CD4-positive, alpha-beta T cell treated with Interleukin-15 for 1 hour (primary cell): ENCODE measurements around the gene MTHFD1L.

Experiments
- DNase-seq: peaks from one replicate; pipeline ENCODE4 v3.0.0-alpha.2; 2020

MTHFD1L gene

DNA sequence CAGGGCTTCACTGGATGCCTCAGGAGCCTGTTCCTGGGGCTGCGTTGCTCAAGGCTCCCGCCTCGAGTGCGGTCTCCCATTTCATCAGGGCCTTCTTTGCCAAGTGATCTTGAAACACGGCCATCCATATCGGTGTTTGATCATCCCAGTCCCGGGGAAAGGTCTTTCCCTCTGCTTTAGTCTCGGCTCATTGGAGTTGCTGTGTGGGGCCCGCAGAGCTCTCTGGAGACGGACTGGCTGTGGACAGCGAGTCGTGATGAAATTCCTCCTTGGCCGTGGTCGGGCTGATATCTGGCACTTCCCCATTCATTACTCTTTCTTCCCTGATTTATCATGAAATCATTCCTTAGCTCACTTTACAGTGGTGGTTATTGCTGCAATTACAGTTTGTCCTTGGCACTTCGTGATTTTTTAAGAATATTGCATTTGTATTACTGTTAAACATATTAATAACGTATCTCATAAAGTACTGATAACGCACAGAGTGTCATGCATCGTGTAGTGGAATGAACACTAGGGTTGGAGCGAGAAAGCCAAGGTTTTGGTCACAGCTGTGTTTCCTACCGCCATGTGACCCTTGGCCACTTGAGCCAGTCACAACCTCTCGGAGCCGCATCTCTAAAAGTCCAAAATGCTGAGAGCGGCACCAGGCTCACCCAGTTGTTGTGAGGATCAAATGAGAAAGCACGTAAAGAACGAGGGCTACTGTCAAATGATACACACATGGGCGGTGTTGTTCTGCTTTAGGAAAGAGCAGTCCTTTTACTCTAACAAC, 71.8 kb downstream of the MTHFD1L start:
- DNase-seq, result no peak

DNA sequence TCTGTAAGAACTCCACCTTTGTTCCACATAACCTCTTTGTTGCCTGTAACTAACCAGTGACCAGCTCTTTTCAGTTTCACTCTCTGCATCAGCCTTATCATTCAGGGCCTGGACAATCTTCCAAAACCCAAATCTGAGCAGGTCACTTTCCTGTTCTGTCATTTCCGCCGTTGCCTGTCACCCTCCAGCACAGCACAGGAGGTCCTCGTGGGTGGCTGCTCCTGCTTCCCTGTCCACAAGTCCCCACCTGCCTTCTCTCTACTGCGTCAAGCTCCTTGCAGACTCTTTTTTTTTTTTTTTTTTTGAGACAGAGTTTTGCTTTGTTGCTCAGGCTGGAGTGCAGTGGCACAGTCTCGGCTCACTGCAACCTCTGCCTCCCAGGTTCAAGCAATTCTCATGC, 73.9 kb downstream of the MTHFD1L start:
- DNase-seq, result no peak

DNA sequence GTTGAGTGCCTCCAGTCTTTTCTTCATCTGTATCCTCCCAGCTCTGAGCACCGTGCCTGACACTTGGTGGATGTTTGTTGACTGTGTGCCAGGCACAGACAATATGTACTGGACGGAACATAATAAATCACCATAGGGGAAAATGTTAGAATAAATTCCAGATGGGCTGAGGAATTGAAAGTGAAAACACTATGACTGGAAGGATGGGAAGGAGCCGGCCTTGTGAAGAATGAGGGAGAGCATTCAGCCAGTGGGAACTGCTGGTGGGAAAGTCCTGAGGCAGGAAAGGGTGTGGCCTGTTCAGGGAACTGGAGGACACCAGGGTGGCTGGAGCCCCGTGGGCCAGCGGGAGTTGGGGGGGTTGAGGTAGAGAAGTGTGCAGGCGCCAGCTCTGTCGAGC, 75.4 kb downstream of the MTHFD1L start:
- DNase-seq, result no peak

DNA sequence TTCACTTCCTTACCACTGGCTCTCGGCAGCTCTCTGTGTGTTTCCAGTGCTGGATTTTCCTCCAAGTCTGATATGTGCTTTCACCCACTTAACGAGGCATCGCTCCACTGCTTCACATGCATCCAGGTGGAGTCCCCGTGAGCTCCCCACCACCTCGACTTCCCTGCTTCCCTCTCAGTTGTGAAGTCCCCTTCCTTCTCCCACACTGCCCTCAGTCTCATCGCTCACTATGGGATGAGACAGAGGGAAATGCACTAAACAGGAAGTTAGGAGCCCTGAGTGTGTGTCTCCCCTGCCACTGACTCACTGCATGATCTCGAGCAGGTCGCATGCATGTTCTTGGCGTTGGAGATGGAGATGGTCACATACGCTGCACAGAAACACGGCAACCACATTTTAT, 84.0 kb downstream of the MTHFD1L start:
- no peak for DNase-seq

DNA sequence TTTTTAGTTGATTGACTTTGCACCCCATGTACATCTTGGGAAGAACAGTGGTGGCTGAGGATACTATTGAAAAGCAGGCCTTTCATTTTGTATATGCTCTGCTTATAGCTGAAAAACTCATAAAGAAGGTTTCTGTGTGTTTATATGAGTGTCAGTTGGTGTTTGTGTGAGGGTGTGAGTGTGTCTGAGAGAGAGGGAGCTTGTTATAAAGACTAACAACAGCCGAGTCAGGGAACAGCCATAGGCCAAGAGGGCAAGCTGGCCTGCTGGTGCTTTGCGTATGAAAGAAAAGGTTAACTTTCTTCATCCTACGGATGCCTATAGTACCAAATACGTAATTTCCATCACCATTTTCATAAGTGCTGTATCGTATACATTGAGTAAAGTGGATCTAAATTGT, 88.3 kb downstream of the MTHFD1L start:
- DNase-seq, result no peak

DNA sequence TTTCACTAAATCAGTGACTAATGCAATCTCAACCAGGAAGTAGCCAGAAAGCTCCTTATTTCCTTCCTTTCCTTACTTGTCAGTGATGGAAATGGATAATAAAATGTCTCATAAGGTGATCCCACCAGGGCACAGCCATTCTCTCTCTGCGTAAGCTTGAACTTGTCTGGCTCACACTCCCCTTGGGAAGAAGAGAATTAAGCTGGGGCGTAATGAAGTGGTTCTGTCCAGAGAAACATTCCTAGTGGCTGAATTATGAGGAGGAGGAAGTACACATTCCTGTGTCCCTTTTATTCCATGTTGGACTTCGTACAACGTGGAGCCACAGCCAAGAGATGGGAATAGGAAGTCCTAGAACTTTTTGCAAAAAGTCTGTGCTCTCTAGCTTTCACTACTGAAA, 93.7 kb downstream of the MTHFD1L start:
- no peak for DNase-seq

DNA sequence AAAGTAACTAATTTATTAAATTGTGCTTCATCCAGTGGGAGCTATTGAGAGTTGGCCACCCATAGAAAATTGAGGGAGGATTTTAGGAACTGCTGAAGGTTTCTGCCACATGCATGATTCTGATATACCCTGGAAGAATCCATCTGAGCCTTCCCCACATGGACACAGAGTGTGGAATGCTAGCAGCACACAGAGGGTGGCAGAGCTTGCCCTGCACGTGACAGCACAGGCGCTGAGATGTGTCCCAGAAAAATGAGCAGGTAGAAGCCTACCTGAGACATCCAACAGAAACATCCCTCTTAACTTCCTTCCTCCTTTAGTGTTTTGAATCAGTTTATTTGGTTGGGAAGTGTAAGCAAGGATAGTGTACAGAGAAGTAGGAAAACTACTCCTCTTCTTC, 96.9 kb downstream of the MTHFD1L start:
- no peak for DNase-seq

DNA sequence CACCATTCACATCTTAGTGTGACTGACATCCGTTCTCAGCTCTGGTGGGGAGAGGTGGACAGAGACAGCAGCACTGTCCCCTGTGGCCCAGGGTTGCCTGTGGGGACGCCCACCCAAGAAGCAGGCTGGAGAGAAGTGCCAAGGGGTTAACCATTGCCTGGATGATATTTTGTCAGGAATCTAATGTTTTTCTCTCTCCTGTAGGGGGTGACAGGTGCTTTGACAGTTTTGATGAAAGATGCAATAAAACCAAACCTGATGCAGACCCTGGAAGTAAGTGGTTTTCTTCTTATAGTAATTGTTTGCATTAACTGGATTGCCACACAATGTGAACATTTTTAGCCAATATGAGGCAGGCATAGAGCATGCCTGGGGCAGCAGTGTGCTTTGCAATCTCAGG, 99.3 kb downstream of the MTHFD1L start:
- DNase-seq, result no peak

DNA sequence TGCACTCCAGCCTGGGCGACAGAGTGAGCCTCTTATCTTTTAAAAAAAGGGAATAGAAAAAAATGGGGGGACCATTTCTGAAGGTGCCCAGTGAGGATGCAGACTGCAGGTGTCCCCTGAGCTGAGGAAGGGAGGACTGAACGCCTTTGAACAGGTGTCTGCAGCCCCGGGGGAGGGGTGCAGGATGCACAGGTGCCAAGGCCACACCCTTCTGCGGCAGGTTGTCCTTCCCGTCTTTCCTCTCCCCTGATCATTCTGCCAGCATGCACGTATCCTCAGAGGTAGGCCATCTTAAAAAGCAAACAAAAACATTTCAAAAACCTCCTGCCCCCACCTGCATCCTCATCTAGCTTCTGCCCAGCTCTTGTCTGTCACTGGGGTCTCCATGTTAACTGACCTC, 101.3 kb downstream of the MTHFD1L start:
- DNase-seq, result no peak

DNA sequence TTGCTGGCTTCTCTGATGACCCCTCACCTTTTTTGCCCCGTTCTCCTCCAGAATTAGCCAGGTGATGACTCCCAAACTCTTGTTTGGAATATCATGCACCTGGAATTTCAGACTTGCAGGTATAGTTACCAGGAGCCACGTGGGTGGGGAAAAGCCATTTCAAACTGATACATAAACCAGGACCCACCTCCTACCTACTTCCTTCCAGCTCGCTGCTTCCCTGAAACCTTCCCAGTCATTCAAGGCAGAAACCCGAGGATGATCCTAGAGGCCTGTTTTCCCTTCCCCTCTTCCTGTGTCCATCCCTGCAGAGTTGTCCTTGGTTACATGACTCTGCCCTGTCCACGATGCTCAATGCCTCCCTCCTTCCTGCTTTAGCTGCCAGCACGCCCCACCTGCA, 101.9 kb downstream of the MTHFD1L start:
- no peak for DNase-seq

DNA sequence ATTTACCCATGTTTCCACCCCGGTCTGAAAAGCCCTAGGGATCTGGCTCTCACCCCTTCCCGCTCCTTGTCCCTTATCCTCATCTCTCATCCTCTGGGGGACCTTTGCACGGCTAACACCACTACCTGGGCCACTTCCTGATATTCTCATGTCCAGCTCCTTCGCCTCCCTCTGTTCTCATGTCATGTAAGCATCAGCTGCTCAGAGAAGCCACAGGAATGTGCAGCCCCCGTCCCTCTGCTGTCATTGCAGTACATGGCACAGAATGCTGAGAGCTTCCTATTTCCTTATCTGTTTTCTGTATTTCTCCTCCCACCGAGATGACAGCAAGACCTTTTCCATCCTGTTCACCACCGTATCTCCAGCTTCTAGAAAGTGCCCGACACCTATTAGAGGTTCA, 102.4 kb downstream of the MTHFD1L start:
- no peak for DNase-seq

DNA sequence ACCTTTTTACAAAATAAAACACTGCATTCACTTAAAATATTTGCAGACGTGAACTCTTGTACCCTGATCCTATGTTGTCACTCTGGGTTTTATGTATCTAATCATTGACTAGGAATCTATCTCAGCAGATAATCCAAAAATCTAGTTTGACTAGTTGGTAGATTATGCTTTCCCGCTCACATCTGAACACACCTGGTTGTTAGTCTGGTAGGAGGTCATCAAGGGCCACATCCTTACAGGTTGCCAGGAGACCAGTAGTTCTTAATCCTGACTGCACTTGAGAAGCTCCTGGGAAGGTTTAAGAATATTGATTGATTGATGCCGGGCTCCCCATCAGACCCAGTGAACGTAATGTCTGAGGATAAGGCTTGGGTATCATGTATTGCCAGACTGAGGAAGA, 104.4 kb downstream of the MTHFD1L start:
- DNase-seq, result no peak

DNA sequence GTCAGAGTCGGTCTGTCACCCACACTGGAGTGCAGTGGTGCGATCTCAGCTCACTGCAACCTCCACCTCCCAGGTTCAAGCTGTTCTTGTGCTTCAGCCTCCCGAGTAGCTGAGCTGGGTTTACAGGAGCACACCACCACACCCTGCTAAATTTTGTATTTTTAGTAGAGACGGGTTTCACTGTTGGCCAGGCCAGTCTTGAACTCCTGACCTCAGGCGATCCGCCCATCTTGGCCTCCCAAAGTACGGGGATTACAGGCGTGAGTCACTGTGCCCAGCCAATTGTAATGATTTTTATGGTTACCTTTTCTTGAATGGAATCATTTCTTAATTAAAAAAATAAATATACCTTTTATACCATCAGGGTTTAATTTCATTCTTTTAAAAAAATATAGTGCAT, 105.7 kb downstream of the MTHFD1L start:
- no peak for DNase-seq

DNA sequence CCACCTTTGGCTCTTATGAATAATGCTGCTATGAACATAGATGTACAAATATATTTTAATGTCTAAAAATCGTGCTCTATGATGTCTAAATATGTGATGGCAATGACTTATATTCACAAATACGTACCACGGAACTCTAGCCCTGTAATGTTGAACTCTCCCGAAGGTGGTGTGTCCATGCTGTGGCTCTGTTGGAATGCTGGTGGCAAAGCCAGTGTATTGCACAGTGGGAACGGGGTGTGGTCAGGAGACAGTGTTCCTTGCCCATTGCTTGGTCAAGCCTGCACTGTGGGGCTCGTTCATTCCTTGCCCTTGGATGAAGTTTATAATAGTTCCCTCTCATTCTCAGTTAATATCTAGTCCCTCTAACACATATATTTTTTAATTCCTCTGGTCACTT, 109.6 kb downstream of the MTHFD1L start:
- DNase-seq, result no peak

DNA sequence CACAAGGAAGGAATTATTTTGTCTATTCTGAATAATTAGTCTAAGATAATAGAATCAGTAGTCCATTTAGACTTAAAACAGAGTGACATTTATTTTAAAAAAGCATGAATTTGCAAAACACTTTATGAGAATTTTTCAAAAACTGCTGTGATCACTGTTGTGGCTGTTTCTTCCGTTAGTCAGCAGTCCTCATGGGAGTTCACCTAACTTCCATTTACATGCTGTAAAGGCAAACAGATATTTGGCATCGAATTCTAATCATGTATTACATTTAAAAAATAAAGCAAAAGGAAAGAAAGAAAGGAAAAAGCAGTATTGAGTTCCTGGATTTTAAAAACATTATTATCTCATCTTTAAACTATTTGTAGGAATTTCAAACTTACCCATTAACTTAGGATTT, 111.8 kb downstream of the MTHFD1L start:
- no peak for DNase-seq

DNA sequence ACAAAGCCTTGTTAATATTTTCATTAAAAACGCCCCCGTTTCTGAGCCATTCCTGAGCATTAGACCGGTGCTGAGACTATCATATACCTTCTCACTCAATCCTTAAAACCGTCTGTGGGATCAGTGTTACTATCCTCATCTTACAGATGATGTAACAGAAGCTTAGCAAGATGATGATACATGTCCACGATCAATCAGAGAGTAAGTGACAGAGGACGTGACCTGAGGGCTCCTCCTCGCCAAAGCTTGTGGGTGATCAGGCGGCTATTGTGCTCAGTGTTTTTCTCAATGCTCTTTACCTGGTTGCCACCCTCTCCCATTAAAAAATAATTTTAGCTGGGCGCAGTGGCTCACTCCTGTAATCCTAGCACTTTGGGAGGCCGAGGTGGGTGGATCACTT, 113.1 kb downstream of the MTHFD1L start:
- DNase-seq, result no peak

DNA sequence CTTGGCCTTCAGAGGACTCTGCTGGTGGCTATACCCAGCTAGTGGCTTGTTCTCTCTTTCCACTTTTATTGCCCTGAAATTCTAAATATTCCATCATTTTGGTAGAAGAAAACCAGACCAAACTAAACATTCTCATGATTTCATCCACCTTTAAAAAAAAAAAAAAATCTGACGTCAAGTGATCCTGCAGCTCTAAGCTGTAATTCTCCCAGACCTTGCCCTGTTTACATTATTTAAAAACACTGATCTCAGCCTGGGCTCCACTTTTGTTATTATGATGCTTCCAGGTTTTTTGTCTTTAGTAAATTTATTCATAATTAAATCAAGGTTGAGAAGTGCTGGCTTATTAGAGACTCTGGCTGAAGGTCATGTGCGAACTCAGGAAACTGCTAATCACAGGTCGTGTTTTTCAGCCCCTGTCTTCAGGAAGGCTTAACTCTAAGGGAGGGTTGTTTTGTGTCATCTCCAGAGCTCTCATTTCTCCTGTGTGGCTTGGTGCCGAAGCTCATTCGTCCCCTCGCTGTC, 114.4 kb downstream of the MTHFD1L start:
- no peak for DNase-seq

DNA sequence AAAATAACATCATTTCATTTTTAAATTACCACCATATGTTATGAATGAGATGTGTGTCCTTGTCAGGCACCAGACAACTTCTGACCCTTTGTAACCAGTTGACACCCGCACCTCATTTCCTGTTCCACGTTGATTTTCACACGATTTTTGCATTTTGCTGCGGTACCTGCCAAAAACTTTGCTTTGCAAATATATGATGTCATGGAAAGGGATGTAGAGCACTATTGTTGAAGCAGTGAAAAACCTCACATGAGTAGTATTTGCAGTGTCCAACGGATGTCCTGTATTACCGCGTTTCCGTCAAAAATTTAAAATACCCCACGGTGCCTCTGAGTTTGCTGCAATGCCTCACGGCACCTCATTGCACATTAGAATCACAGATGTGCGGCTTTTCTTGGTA, 115.6 kb downstream of the MTHFD1L start:
- no peak for DNase-seq

DNA sequence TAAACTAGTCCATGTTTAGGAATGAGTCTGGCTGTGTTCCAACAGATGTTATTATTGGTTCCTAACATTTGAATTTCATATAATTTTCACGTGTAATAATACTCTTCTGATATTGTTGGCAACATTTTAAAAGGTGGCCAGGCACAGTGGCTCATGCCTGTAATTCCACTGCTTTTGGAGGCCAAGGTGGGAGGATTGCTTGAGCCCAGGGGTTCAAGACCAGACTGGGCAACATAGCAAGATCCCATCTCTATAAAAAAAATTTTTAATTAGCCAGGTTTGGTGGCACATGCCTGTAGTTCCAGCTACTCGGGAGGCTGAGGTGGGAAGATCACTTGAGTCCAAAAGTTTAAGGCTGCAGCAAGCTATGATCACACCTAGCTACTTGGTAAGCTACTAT, 116.2 kb downstream of the MTHFD1L start:
- no peak for DNase-seq

DNA sequence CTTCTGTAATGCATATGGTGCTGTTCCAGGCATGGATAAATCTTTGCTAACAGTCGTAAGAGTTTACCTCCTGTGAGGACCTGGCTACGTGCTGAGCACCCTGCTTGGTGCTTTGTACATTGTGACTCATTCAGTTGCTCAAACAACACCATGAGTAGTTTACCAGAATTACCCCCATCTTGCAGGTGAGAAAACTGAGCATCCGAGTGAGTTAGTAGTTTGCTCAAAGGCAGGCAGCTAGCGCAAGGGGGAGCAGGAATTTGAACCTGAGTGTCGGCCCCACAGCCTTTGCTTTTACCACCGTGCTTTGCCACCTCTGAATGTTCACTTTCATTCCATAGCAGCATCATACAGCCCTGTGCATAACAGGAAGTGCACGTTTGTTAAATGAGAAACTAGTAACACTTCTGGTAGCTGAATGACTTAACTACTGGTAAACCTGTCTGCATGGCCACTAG, 121.9 kb downstream of the MTHFD1L start:
- DNase-seq, result no peak

DNA sequence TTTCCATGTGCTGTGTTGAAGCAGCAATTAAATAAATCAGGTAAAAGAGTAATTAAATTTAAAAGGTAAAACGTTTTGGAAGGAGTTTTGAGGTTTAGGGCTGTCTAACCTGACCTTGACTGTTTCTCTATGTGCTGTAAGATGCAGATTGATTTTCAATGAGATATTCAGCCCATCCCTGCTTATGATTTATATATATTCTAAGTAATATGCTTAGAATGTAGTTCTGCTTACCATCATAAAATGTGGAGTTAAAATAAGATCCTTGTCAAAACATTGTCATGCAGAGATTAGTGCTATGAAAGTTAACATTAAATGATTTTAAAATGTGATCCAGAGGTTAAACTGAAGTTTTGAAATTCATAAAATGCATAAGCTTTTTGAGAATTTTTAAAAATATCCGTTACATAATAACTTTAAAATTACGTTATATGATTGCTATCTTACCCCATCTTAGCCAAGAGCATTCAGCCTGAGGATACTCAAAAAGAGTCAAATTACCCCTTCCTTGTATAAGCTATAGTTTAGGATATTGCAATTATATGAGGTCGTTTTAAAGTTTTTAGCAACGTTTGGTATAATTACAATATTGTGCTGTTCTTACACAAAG, 122.5 kb downstream of the MTHFD1L start:
- DNase-seq, result no peak

DNA sequence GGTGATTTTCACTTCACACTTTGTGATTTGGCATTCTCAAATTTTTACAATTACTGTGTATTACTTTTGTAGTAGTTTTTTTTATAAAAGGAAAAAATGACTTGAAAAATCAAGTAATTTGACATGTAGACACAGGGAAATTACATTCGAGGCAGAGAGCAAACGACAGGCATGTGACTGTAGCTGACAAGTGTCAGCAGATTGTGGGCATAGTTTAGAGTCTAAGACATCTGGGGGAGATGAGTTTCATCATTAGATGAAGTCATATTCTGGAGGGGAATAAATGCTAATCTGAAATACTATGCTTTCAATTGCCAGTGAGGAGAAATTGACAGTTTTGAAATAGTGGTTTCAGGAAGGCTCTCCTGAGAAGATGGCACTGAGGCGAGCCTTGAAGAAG, 126.0 kb downstream of the MTHFD1L start:
- DNase-seq, result no peak

DNA sequence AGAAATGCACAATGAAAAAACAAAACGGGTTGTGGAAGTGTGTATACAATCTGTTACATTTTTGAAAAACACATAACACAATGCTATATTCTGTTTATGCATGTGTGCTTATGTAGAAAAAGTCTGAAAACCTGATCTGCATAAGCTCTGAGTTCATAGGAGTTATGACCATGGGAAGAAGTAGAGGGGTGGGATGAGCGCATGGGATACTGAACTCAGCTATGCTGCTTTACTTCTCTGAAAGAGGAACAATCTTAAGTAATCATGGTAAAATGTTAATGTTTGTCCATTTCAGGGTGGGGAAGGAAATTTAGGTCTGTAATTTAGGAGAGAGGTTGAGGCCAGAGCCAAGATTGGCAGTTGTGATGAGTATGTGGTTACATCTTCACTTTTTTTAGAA, 126.8 kb downstream of the MTHFD1L start:
- DNase-seq, result no peak

DNA sequence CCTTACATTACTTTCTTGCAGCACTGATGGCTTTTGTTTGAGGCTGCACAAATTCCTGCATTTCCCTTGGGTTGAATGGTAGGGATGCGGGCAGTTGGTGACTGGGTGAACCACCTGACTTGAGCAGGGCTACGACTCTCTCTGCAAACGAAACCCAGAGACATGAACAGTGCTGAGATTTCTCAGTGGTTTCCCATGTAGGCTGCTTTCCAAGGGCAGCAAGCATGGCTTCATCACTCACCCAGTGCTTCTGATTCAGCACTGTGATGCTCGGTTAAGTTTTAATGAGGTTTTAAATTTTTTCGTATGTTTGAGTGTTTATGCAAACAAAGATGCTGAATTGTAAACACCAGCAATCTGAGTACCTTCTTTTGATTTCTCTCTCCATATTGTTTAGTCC, 127.2 kb downstream of the MTHFD1L start:
- no peak for DNase-seq

DNA sequence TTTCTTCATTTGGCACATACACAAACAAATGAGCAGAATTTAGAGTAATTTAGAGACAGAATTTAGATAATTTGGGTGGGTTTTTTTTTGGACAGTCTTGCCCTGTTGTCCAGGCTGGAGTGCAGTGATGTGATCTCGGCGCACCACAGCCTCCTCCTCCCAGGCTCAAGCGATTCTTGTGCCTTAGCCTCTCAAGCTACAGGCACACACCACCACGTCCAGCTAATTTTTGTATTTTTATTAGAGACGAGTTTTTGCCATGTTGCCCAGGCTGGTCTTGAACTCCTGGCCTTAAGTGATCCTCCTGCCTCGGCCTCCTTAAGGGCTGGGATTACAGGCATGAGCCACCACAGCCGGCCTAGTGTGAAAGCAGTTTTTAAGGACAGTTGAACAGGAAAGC, 127.8 kb downstream of the MTHFD1L start:
- DNase-seq, result no peak
